Breast epithelium (tissue), 4 donors: Measurements from ENCODE around the gene SEC11A. TPM values are rescaled to one million over a fixed set of nuclear protein-coding genes. Genes with fewer than 3 reads are reported as not detected.

Experiments used
- DNase-seq, 2 donors: peaks; one replicate each; pipeline ENCODE4 v3.0.0-alpha.2; 2019; ENCODE audit warnings: low spot score in 2 of 2
- H3K27ac ChIP-seq, 2 donors: fragments of 200-600 bp; sonication (generic) in 1 of 2; one replicate each; pipeline ENCODE4 v1.5.1; 2016 to 2019; ENCODE audit warnings: mild to moderate bottlenecking in 1 of 2
- H3K27me3 ChIP-seq, 2 donors: fragments of 200-600 bp; sonication (generic) in 1 of 2; one replicate each; pipeline versions ENCODE4 v1.5.1 to v1.6.0; 2017 to 2019; ENCODE audit warnings: control low read depth in 1 of 2, mild to moderate bottlenecking in 1 of 2
- H3K36me3 ChIP-seq: fragments of 200-600 bp; one replicate; pipeline ENCODE4 v1.5.1; 2019
- H3K4me1 ChIP-seq, 2 donors: fragments of 200-600 bp; sonication (generic); one replicate each; pipeline ENCODE4 v1.5.1; 2016 to 2019; ENCODE audit warnings: control low read depth in 1 of 2
- H3K4me3 ChIP-seq, 3 donors: fragments of 200-600 bp; sonication (generic); 1 replicate in 2 of 3; 2 replicates in 1 of 3; pipeline ENCODE4 v1.5.1; 2016 to 2019; ENCODE audit warnings: mild to moderate bottlenecking in 3 of 3, moderate library complexity in 2 of 3
- H3K9me3 ChIP-seq, 2 donors: fragments of 200-600 bp; sonication (generic) in 1 of 2; one replicate each; pipeline ENCODE4 v1.5.1; 2016 to 2019; ENCODE audit warnings: control low read depth in 1 of 2
- POLR2A ChIP-seq: fragments of 450-650 bp; IDR thresholded peaks from one replicate; pipeline ENCODE4 v1.6.1; 2016; ENCODE audit warnings: antibody characterized with exemption, mild to moderate bottlenecking, moderate library complexity
- POLR2AphosphoS5 ChIP-seq, 3 donors: sonication (generic); formaldehyde crosslinking; IDR thresholded peaks; one replicate each; pipeline ENCODE4 v1.6.1; 2017; ENCODE audit warnings: antibody characterized with exemption in 3 of 3
- intact Hi-C: fragments of 100-400 bp; cut with DNase I; formaldehyde crosslinking; loops from one replicate; pipeline ENCODE4 v1.15.1; 2023; ENCODE audit warnings: low total_unique reads
- total RNA-seq, 3 donors: library from RNA; depleted of rRNA; stranded (reverse); fragments of >200 nt; gene quantifications; one replicate each; pipeline ENCODE4 v1.1.0, GENCODE V29; 2016
- TF ChIP-seq, protein P1 (sequence below), 3 donors: fragments of 450-650 bp; IDR thresholded peaks; one replicate each; pipeline ENCODE4 v1.5.1; 2016 to 2017; ENCODE audit warnings: antibody characterized with exemption in 3 of 3, mild to moderate bottlenecking in 3 of 3, moderate library complexity in 3 of 3

The SEC11A gene
- total RNA-seq, 3 donors from 2014 or later = 121 to 188 (median 122) TPM

DNA sequence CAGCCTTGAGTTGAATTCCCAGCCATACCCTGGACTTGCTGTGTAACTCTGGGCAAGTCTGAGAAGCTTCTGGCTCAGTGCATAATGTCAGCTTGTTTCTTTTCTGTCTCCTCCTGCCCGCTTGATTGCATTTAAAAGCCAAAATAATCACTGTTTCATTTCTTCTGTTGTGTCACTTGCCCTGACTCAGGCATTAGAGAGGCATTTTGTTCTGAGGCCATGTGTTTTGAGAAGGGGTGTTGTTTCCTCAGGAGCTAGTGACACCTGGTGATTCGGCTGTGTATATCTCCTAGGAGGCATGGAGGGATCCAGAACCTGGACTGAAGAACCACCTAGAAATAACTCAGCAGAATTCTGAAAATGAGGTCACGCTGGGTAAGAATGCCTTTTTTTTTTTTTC, 77.8 kb downstream of the SEC11A start:
- Histone ChIP-seq H3K36me3 (no peaks in the 10 kb centered on the region), H3K27ac (no peak overlapping the region), H3K27me3 (no peaks in the 10 kb centered on the region), H3K4me3 (no peak overlapping the region), H3K9me3 (no peaks in the 10 kb centered on the region), H3K4me1 (no peaks in the 10 kb centered on the region)
- DNase-seq = no peak
- intact Hi-C loops = no loop called here
- TF ChIP-seq, protein P1, sequence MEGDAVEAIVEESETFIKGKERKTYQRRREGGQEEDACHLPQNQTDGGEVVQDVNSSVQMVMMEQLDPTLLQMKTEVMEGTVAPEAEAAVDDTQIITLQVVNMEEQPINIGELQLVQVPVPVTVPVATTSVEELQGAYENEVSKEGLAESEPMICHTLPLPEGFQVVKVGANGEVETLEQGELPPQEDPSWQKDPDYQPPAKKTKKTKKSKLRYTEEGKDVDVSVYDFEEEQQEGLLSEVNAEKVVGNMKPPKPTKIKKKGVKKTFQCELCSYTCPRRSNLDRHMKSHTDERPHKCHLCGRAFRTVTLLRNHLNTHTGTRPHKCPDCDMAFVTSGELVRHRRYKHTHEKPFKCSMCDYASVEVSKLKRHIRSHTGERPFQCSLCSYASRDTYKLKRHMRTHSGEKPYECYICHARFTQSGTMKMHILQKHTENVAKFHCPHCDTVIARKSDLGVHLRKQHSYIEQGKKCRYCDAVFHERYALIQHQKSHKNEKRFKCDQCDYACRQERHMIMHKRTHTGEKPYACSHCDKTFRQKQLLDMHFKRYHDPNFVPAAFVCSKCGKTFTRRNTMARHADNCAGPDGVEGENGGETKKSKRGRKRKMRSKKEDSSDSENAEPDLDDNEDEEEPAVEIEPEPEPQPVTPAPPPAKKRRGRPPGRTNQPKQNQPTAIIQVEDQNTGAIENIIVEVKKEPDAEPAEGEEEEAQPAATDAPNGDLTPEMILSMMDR (IDR thresholded peaks at IDR 0.05) = no peak
- TF ChIP-seq POLR2AphosphoS5 (IDR thresholded peaks at IDR 0.05) (no peak), POLR2A (no peak)

DNA sequence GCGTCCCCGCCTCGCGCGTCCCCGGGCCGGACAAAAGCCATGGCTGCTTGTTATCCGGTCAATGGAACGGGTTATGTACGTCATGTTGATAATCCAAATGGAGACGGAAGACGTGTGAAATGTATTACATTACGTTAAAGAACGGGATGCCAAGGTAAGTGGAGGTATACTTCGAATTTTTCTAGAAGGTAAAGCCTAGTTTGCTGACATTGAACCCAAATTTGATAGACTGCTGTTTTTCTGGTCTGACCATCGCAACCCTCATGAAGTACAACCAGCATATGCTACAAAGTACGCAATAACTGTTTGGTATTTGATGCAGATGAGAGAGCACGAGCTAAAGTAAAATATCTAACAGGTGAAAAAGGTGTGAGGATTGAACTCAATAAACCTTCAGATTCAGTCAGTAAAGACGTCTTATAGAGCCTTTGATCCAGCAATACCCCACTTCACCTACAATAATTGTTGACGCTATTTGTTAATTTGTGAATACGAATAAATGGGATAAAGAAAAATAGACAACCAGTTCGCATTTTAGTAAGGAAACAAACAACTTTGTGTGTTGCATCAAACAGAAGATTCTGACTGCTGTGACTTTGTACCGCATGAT, 81.6 kb downstream of the SEC11A start:
- no peak for DNase-seq
- intact Hi-C loops = loop anchor here (2.0 kb wide), 1 partner anchor 14 kb away; no protein-coding TSS in a partner anchor
- Histone ChIP-seq H3K4me1 (peaks cover 11 to 14% of the 10 kb centered on the region in 2 donors), H3K36me3 (no peaks in the 10 kb centered on the region), H3K4me3 (peak overlapping the region; percentile 58 to 77 (median 69)), H3K27me3 (no peaks in the 10 kb centered on the region), H3K27ac (peak overlapping the region; percentile 84 to 95), H3K9me3 (no peaks in the 10 kb centered on the region)
- no peak for TF ChIP-seq POLR2AphosphoS5 (IDR thresholded peaks at IDR 0.05)
- TF ChIP-seq, protein P1 (IDR thresholded peaks at IDR 0.05) = no peak
- no peak for TF ChIP-seq POLR2A

DNA sequence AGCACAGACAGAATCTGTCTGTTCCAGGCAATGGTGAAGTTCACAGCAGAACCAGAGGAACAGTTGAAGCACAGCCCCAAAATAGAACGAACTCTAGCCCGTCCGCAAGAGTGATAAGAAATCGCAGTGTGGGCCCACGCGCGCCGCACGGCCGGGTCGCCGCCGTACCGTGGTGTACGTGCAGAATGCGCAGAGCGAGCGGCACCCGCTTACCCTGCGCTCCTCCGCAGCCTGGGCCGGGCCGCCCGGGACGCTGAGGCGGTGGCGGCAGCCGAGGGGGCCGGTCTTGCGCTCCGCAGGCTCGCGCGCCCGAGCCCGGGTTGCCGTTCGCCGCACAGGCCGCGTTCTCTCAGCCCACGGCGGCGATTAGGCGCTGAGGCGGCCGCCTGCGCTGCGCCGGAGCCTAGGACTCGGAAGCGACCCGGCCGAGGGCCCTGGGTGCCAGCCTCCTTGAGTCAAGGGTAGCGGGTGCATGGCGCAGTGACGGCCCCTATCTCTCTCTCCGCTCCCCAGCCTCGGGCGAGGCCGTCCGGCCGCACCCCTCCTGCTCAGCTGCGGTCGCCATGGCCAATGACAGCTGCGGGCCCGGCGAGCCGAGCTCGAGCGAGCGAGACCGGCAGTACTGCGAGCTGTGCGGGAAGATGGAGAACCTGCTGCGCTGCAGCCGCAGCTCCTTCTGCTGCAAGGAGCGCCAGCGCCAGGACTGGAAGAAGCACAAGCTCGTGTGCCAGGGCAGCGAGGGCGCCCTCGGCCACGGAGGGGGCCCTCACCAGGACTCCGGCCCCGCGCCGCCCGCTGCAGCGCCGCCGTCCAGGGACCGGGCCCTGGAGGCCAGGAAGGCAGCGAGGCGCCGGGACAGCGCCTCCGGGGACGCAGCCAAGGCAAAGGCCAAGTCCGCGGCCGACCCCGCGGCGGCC, 82.4 kb downstream of the SEC11A start:
- TF ChIP-seq POLR2AphosphoS5 (IDR thresholded peaks at IDR 0.05) (no peak), POLR2A (no peak)
- TF ChIP-seq, protein P1 (IDR thresholded peaks at IDR 0.05) = no peak
- Histone ChIP-seq H3K27ac (peak overlapping the region; percentile 84 to 95), H3K9me3 (no peaks in the 10 kb centered on the region), H3K4me1 (peaks cover 11 to 14% of the 10 kb centered on the region in 2 donors), H3K36me3 (no peaks in the 10 kb centered on the region), H3K27me3 (no peaks in the 10 kb centered on the region), H3K4me3 (peak overlapping the region; percentile 58 to 77 (median 69))
- DNase-seq = peak; percentile 51 to 70
- intact Hi-C loops = loop anchor here (2.0 kb wide), 1 partner anchor 13 kb away; no protein-coding TSS in a partner anchor

DNA sequence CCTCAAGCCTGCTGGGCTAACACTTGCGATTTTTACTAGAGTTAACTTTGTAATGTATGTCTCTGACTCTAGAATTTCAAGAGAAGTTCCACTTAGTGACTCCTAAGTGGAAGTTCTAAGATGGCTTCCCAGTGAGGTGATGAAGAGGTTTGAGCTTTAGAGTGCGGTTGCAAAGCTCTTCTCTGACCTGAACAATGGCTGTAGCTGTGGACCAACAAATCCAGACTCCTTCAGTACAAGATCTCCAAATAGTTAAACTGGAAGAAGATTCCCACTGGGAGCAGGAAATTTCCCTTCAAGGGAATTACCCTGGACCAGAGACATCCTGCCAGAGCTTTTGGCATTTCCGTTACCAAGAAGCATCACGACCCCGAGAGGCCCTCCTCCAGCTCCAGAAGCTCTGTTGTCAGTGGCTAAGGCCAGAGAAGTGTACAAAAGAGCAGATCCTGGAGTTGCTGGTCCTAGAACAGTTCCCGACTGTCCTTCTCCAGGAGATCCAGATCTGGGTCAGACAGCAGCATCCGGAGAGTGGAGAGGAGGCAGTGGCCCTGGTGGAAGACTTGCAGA, 84.2 kb downstream of the SEC11A start:
- TF ChIP-seq, protein P1 (IDR thresholded peaks at IDR 0.05) = no peak
- TF ChIP-seq POLR2AphosphoS5 (IDR thresholded peaks at IDR 0.05) (no peak), POLR2A (no peak)
- Histone ChIP-seq H3K4me1 (peaks cover 11 to 14% of the 10 kb centered on the region in 2 donors), H3K27me3 (no peaks in the 10 kb centered on the region), H3K9me3 (no peaks in the 10 kb centered on the region), H3K27ac (peak overlapping the region; percentile 85 to 86), H3K4me3 (peak overlapping the region; percentile 59 to 77 (median 69)), H3K36me3 (no peaks in the 10 kb centered on the region)
- DNase-seq = no peak
- intact Hi-C loops = loop anchor here (1.0 kb wide), 1 partner anchor 21 kb away; no protein-coding TSS in a partner anchor
